PC-3 (cell line): ENCODE results near the gene SAA4.
"Not testable (repeated sequence)": the region's sequence is repeated elsewhere in the genome, so short reads cannot be mapped to it uniquely, and the experiment has no call there.

Experiments
- CTCF ChIP-seq: fragments of 300-600 bp; sonication (generic); conservative IDR thresholded peaks from 2 replicates; pipeline ENCODE4 v1.5.1; 2017; ENCODE audit warnings: antibody characterized with exemption, low read depth, mild to moderate bottlenecking, low read length
- EZH2 ChIP-seq: fragments of 300-600 bp; sonication (generic); IDR thresholded peaks from one replicate; pipeline ENCODE4 v1.6.1; 2017; ENCODE audit warnings: antibody characterized with exemption, mild to moderate bottlenecking, low read length; ENCODE audit not compliant: unreplicated experiment
- EZH2phosphoT487 ChIP-seq: fragments of 300-600 bp; sonication (generic); IDR thresholded peaks from 2 replicates; pipeline ENCODE4 v1.6.1; 2018; ENCODE audit warnings: mild to moderate bottlenecking, antibody characterized with exemption, low read length, borderline replicate concordance

GRCh38 chr11:18197738-18198137 is 38.9 kb downstream of the SAA4 start:
- TF ChIP-seq CTCF, EZH2, EZH2phosphoT487: not testable (repeated sequence)
